Islet of Langerhans (tissue), 1 donor: ENCODE results near the gene LGMN.
"Not testable (repeated sequence)": the region's sequence is repeated elsewhere in the genome, so short reads cannot be mapped to it uniquely, and the experiment has no call there.

ENCODE experiments used
- FAIRE-seq: peaks from one replicate; lab custom pipeline; 2011; peaks lifted over from hg19 to GRCh38; lab: Jason Lieb, UNC

The LGMN gene

GRCh38 chr14:92748259-92749016 is at the start of gene LGMN:
Gene LGMN (minus strand): TSS chr14:92748627. CDS start chr14:92732786, 15,841 bp downstream.
- FAIRE-seq: no peak

- FAIRE-seq: no peak
Measured at GRCh38 chr14:92794961-92795360, 46.5 kb upstream of the LGMN start.

GRCh38 chr14:92794547-92794941 is 46.1 kb upstream of the LGMN start:
- no peak for FAIRE-seq

GRCh38 chr14:92793709-92794546 is 45.5 kb upstream of the LGMN start, which contains the start of gene GOLGA5:
Gene GOLGA5 (plus strand): TSS chr14:92794305. CDS start chr14:92797438, 3,133 bp downstream.
- peak; percentile 24 for FAIRE-seq

- no peak for FAIRE-seq
Measured at GRCh38 chr14:92792885-92793284, 44.5 kb upstream of the LGMN start.

- FAIRE-seq: no peak
Measured at GRCh38 chr14:92789457-92790089, 41.1 kb upstream of the LGMN start.

GRCh38 chr14:92787554-92787953 is 39.1 kb upstream of the LGMN start:
- no peak for FAIRE-seq

GRCh38 chr14:92786427-92786756 is 38.0 kb upstream of the LGMN start:
- FAIRE-seq: no peak

- no peak for FAIRE-seq
Measured at GRCh38 chr14:92785667-92786426, 37.4 kb upstream of the LGMN start.

- peak; percentile 99 for FAIRE-seq
Measured at GRCh38 chr14:92783813-92784431, 35.5 kb upstream of the LGMN start.

- FAIRE-seq: no peak
Measured at GRCh38 chr14:92781350-92781749, 32.9 kb upstream of the LGMN start.

- FAIRE-seq: no peak
Measured at GRCh38 chr14:92780444-92781232, 32.2 kb upstream of the LGMN start.

GRCh38 chr14:92778868-92779565 is 30.6 kb upstream of the LGMN start:
- not testable (repeated sequence) for FAIRE-seq

GRCh38 chr14:92775292-92775691 is 26.9 kb upstream of the LGMN start:
- not testable (repeated sequence) for FAIRE-seq

GRCh38 chr14:92774572-92774971 is 26.1 kb upstream of the LGMN start:
- FAIRE-seq: no peak

GRCh38 chr14:92770484-92770883 is 22.1 kb upstream of the LGMN start:
- no peak for FAIRE-seq

- FAIRE-seq: no peak
Measured at GRCh38 chr14:92768795-92769194, 20.4 kb upstream of the LGMN start.

GRCh38 chr14:92768236-92768635 is 19.8 kb upstream of the LGMN start:
- FAIRE-seq: not testable (repeated sequence)

GRCh38 chr14:92763666-92764631 is 15.5 kb upstream of the LGMN start:
- FAIRE-seq: not testable (repeated sequence)
